Measurements from ENCODE around the gene FITM1. TPM values are rescaled to one million over a fixed set of nuclear protein-coding genes. Genes with fewer than 3 reads are reported as not detected.
"Not testable (repeated sequence)": the region's sequence is repeated elsewhere in the genome, so short reads cannot be mapped to it uniquely, and the experiment has no call there.

The FITM1 gene
- total RNA-seq, 1 donor from 2014 or later: 0.42 TPM

- DNase-seq (ENCODE audit: low read depth, low spot score): no peak
- Mint-ChIP-seq H3K27ac (ENCODE audit: unreplicated experiment) (no peak overlapping the region), H3K9me3 (no peaks in the 10 kb centered on the region), H3K36me3 (ENCODE audit: low read depth) (peaks cover 5% of the 10 kb centered on the region), H3K27me3 (ENCODE audit: low read depth) (no peaks in the 10 kb centered on the region), H3K4me1 (peaks cover 5% of the 10 kb centered on the region), H3K4me3 (peak overlapping the region; percentile 7)
- no peak for TF ChIP-seq CTCF (conservative IDR thresholded peaks at IDR 0.05)
These were observed 30.1 kb upstream of the FITM1 start for GRCh38 chr14:24100197-24100981.

- DNase-seq (ENCODE audit: low read depth, low spot score): no peak
- H3K27me3 Mint-ChIP-seq (ENCODE audit: low read depth): no peaks in the 10 kb centered on the region
- H3K27ac Mint-ChIP-seq (ENCODE audit: unreplicated experiment): no peak overlapping the region
- H3K4me1 Mint-ChIP-seq: peaks cover 2% of the 10 kb centered on the region
- peaks cover 5% of the 10 kb centered on the region for H3K36me3 Mint-ChIP-seq (ENCODE audit: low read depth)
- no peak overlapping the region for H3K4me3 Mint-ChIP-seq
- H3K9me3 Mint-ChIP-seq: no peaks in the 10 kb centered on the region
- no peak for TF ChIP-seq CTCF (conservative IDR thresholded peaks at IDR 0.05)
These were observed 29.4 kb upstream of the FITM1 start for GRCh38 chr14:24100982-24101494.

GRCh38 chr14:24102357-24103048, 28.0 kb upstream of the FITM1 start:
- H3K27me3 Mint-ChIP-seq (ENCODE audit: low read depth): no peaks in the 10 kb centered on the region
- H3K36me3 Mint-ChIP-seq (ENCODE audit: low read depth): peaks cover 5% of the 10 kb centered on the region
- no peak overlapping the region for H3K4me3 Mint-ChIP-seq
- peaks cover 4% of the 10 kb centered on the region for H3K4me1 Mint-ChIP-seq
- no peak for DNase-seq (ENCODE audit: low read depth, low spot score)
- no peak for TF ChIP-seq CTCF (conservative IDR thresholded peaks at IDR 0.05)
- H3K9me3 Mint-ChIP-seq: no peaks in the 10 kb centered on the region
- no peak overlapping the region for H3K27ac Mint-ChIP-seq (ENCODE audit: unreplicated experiment)

- H3K9me3 Mint-ChIP-seq: no peaks in the 10 kb centered on the region
- H3K27me3 Mint-ChIP-seq (ENCODE audit: low read depth): no peaks in the 10 kb centered on the region
- peaks cover 5% of the 10 kb centered on the region for H3K36me3 Mint-ChIP-seq (ENCODE audit: low read depth)
- no peak for DNase-seq (ENCODE audit: low read depth, low spot score)
- no peak overlapping the region for H3K27ac Mint-ChIP-seq (ENCODE audit: unreplicated experiment)
- TF ChIP-seq CTCF (conservative IDR thresholded peaks at IDR 0.05): no peak
- H3K4me3 Mint-ChIP-seq: no peak overlapping the region
- peaks cover 4% of the 10 kb centered on the region for H3K4me1 Mint-ChIP-seq
These were observed 27.0 kb upstream of the FITM1 start for GRCh38 chr14:24103451-24103850.

DNA sequence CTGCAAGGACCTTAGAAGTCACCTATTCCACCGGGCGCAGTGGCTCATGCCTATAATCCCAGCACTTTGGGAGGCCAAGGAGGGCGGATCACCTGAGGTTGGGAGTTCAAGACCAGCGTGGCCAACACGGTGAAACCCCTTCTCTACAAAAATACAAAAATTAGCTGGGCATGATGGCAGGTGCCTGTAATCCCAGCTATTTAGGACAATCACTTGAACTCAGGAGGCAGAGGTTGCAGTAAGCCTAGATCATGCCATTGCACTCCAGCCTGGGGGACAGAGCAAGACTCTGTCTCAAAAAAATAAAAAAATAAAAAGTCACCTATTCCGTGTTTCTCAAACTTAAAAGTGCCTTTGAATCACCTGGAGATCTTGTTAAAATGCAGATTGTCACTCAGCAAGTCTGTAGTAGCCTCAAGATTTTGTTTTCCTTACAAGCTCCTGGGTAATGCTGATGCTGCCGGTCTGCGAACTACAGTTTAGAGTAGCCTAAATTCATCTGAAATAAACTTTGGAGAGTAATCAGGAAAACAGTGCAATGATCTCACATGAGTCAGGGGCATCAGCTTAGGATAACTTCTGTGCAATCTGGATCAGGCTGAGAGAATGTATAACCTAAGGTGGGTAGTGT, 24.7 kb upstream of the FITM1 start:
- H3K9me3 Mint-ChIP-seq; H3K27me3 Mint-ChIP-seq (ENCODE audit: low read depth); DNase-seq (ENCODE audit: low read depth, low spot score): not testable (repeated sequence)

More for the DNA sequence above, 24.7 kb upstream of the FITM1 start:
- H3K36me3 Mint-ChIP-seq (ENCODE audit: low read depth); H3K27ac Mint-ChIP-seq (ENCODE audit: unreplicated experiment); H3K4me3 Mint-ChIP-seq: not testable (repeated sequence)
- H3K4me1 Mint-ChIP-seq: peaks cover 10% of the 10 kb centered on the region

Measured in neural crest cell (in vitro differentiated cells).